Lung (tissue), 12 donors: ENCODE results near the gene EID2. TPM values are rescaled to one million over a fixed set of nuclear protein-coding genes. Genes with fewer than 3 reads are reported as not detected.

Experiments used
- ATAC-seq: fragments of 200-7000 bp; cut with Tn5 transposase; one replicate; pipeline ENCODE4 v1.9.1; 2020; ENCODE audit warnings: moderate number of reproducible peaks; ENCODE audit not compliant: insufficient read depth, low FRiP score
- DNase-seq, 3 donors: peaks; one replicate each; pipeline ENCODE4 v3.0.0-alpha.2; 2013 to 2017
- H3K27ac ChIP-seq, 2 donors: one replicate each; pipeline ENCODE4 v1.5.1; 2013; ENCODE audit warnings: mild to moderate bottlenecking in 2 of 2, moderate library complexity in 2 of 2, control low read depth in 1 of 2, inconsistent platforms in 1 of 2, low read depth in 1 of 2, low read length in 1 of 2
- H3K27me3 ChIP-seq, 3 donors: one replicate each; pipeline ENCODE4 v1.5.1; 2013; ENCODE audit warnings: low read length in 2 of 3; ENCODE audit not compliant: control insufficient read depth in 3 of 3, insufficient read depth in 3 of 3
- H3K36me3 ChIP-seq, 4 donors: one replicate each; pipeline ENCODE4 v1.5.1; 2013; ENCODE audit warnings: low read length in 4 of 4, mild to moderate bottlenecking in 1 of 4, moderate library complexity in 1 of 4; ENCODE audit not compliant: control insufficient read depth in 4 of 4, insufficient read depth in 4 of 4
- H3K4me1 ChIP-seq, 5 donors: one replicate each; pipeline ENCODE4 v1.5.1; 2013; ENCODE audit warnings: low read length in 5 of 5, mild to moderate bottlenecking in 2 of 5, moderate library complexity in 1 of 5; ENCODE audit not compliant: control insufficient read depth in 5 of 5, insufficient read depth in 5 of 5
- H3K4me3 ChIP-seq: one replicate; pipeline ENCODE4 v1.5.1; 2013; ENCODE audit warnings: mild to moderate bottlenecking, control low read depth, moderate library complexity
- H3K9ac ChIP-seq, 2 donors: one replicate each; pipeline ENCODE4 v1.5.1; 2013; ENCODE audit warnings: low read length in 2 of 2, control low read depth in 1 of 2; ENCODE audit not compliant: insufficient read depth in 1 of 2
- H3K9me3 ChIP-seq, 4 donors: one replicate each; pipeline ENCODE4 v1.5.1; 2013; ENCODE audit warnings: low read length in 3 of 4, mild to moderate bottlenecking in 1 of 4, moderate library complexity in 1 of 4; ENCODE audit not compliant: control insufficient read depth in 4 of 4, insufficient read depth in 3 of 4
- WGBS, 2 donors: extraction: QIAGEN DNeasy Blood & Tissue Kit; methylation state at CpG; one replicate each; pipeline ENCODE4 v1.1.7; 2013; 5-methylcytosine and 5-hydroxymethylcytosine counted together
- polyA plus RNA-seq, 2 donors: library from polyadenylated mRNA; stranded (reverse); fragments of 200-250 nt; gene quantifications; one replicate each; pipeline ENCODE4 v1.2.1, GENCODE V29; 2013
- total RNA-seq, 2 donors: library from RNA; depleted of rRNA in 1 of 2; stranded (reverse); fragments of >200 nt in 1 of 2; gene quantifications; one replicate each; pipeline ENCODE4 v1.2.1, GENCODE V29; 2014 to 2021
- TF ChIP-seq, protein P1 (sequence below): IDR thresholded peaks from 2 replicates; pipeline ENCODE4 v1.5.1; 2012; ENCODE audit warnings: mild to moderate bottlenecking; ENCODE audit errors: control extremely low read depth, extremely low read depth
- donor health status: control.
- donor health status: control.
- donor health status: Bipolar disorder and iron deficiency.
- donor health status: healthy.
- donor health status: DM: yes; HTN: yes; CAD: no.

The EID2 gene
- total and polyA plus RNA-seq, 4 donors, result 10.4 to 20.2 (median 12.4) TPM

DNA sequence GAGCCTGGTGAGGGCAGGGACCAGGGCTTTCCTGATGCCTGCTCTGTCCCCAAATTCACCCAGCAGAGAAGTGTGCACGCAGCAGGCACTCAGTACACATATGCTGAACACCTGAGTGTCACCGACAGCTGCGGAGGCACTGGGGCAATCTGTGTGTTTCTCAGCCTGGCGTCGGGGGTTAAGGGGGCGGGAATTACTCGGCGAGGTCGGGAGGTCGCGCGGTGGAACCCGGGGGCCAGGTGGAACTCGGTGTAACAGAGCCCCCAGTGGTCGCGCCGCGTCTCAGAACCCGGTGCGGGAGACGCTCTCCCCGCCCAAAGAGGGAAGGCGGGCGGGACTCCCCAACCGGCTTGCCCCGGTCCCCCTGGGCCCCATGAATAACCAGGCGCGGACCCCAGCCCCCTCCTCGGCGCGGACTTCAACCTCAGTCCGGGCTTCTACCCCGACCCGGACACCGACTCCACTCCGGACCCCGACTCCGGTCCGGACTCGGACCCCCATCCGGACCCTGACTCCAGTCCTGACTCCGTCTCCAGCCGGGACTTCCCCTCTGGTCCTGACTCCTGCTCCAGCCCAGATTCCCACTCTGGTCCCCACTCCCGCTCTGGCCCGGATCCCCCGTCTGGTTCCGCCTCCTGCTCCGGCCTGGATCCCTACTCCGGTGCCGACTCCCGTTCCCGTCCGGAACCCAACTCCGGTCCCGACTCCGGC lies 25.0 kb downstream of the EID2 start, which contains the start of gene SELENOV:
TSS of gene SELENOV (plus strand) at position 300 of the 711 bp plus-strand sequence. CDS start at position 374, 74 bp downstream.
- H3K4me1 ChIP-seq, result peaks cover 0 to 8% (median 0%) of the 10 kb centered on the region in 5 donors
- no peak within 1 kb of the TSS for H3K27ac ChIP-seq
- no peaks in the 10 kb centered on the region for H3K36me3 ChIP-seq
- 1 to 2% methylated on average over 47 to 56 of the region's 56 CpGs for WGBS, 2 donors
- peaks cover 0 to 38% (median 26%) of the 10 kb centered on the region in 3 donors for H3K27me3 ChIP-seq
- H3K4me3 ChIP-seq, result no peak within 1 kb of the TSS
- peak in 2 of 3 donors; percentile 53 to 57 for DNase-seq
- TF ChIP-seq, protein P1, sequence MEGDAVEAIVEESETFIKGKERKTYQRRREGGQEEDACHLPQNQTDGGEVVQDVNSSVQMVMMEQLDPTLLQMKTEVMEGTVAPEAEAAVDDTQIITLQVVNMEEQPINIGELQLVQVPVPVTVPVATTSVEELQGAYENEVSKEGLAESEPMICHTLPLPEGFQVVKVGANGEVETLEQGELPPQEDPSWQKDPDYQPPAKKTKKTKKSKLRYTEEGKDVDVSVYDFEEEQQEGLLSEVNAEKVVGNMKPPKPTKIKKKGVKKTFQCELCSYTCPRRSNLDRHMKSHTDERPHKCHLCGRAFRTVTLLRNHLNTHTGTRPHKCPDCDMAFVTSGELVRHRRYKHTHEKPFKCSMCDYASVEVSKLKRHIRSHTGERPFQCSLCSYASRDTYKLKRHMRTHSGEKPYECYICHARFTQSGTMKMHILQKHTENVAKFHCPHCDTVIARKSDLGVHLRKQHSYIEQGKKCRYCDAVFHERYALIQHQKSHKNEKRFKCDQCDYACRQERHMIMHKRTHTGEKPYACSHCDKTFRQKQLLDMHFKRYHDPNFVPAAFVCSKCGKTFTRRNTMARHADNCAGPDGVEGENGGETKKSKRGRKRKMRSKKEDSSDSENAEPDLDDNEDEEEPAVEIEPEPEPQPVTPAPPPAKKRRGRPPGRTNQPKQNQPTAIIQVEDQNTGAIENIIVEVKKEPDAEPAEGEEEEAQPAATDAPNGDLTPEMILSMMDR, result no peak
- ATAC-seq, result no peak
- H3K9ac ChIP-seq, result no peak within 1 kb of the TSS
- no peaks in the 10 kb centered on the region for H3K9me3 ChIP-seq

DNA sequence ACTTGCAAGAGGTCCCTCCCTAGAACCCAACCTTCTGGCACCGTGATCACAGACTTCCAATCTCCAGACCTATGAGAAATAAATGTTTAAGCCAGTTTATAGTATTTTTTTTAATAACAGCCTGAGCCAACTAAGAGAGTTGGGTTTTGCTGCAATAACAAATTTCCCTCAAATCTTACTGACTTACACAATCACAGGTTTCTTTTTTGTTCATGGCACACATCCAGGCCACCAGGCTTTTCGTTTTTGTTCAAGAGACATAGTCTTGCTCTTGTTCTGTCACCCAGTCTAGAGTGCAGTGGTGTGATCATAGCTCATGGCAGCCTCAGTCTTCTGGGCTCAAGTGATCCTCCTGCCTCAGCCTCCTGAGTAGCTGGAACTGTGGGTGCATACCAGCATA lies 27.0 kb downstream of the EID2 start:
- H3K27me3 ChIP-seq, result peaks cover 0 to 31% (median 30%) of the 10 kb centered on the region in 3 donors
- no peak for DNase-seq
- H3K27ac ChIP-seq, result no peak overlapping the region
- H3K4me1 ChIP-seq, result peaks cover 0 to 8% (median 0%) of the 10 kb centered on the region in 5 donors
- TF ChIP-seq, protein P1, result no peak
- no peaks in the 10 kb centered on the region for H3K9me3 ChIP-seq
- 49 to 69% methylated on average over 2 of the region's 2 CpGs for WGBS, 2 donors
- H3K9ac ChIP-seq, result no peak overlapping the region
- no peak for ATAC-seq
- H3K36me3 ChIP-seq, result no peaks in the 10 kb centered on the region
- no peak overlapping the region for H3K4me3 ChIP-seq

DNA sequence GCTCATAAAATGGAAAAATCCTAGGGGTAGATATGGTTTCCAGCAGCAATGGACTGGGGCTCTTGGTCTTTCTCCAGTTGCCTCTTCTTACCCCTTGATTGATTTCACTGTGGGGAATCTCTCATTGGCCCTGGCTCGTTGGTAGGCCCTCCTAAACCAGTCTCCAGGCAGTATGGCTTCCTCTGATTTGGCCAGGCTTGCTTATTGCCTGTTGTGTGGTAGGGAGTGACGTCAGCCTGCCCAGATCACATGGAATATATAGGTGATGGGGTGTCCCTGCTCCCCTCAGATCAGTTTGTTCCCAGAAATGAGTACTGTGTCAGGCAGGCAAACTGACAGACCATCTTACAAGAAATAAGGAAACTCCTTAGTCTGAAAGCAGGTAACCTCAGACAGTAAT lies 30.7 kb downstream of the EID2 start:
- Histone ChIP-seq H3K27me3 (peaks cover 3 to 27% (median 24%) of the 10 kb centered on the region in 3 donors), H3K9me3 (peaks cover 0 to 5% (median 0%) of the 10 kb centered on the region in 4 donors), H3K4me1 (peaks cover 0 to 5% (median 0%) of the 10 kb centered on the region in 5 donors), H3K36me3 (no peaks in the 10 kb centered on the region), H3K4me3 (no peak overlapping the region), H3K27ac (no peak overlapping the region), H3K9ac (no peak overlapping the region)
- DNase-seq (no peak), ATAC-seq (no peak)
- 58 to 69% methylated on average over 2 of the region's 2 CpGs for WGBS, 2 donors
- TF ChIP-seq, protein P1, result no peak
